NCI-H2107 (cell line): ENCODE measurements around the gene DCHS1.
A peak's percentile ranks its signal among the peaks of the same experiment; 100 is the strongest.
"Not testable (repeated sequence)": the region's sequence is repeated elsewhere in the genome, so short reads cannot be mapped to it uniquely, and the experiment has no call there.

ENCODE experiments used
- DNase-seq: peaks from one replicate; lab custom pipeline; 2025; lab: John Stamatoyannopoulos, UW

The DCHS1 gene

GRCh38 chr11:6655790-6656583 lies at the start of gene DCHS1:
Gene DCHS1, minus strand, starts transcription at chr11:6655809. Its CDS starts 14,196 bp downstream, at chr11:6641613.
- DNase-seq = no peak

GRCh38 chr11:6703247-6704063 lies 47.8 kb upstream of the DCHS1 start:
- no peak for DNase-seq

GRCh38 chr11:6701955-6702354 lies 46.3 kb upstream of the DCHS1 start:
- DNase-seq = not testable (repeated sequence)

- DNase-seq = no peak
Observed at GRCh38 chr11:6695377-6695776, 39.8 kb upstream of the DCHS1 start.

- no peak for DNase-seq
Observed at GRCh38 chr11:6694229-6694535, 38.6 kb upstream of the DCHS1 start.

- no peak for DNase-seq
Observed at GRCh38 chr11:6693342-6694228, 38.0 kb upstream of the DCHS1 start.

- no peak for DNase-seq
Observed at GRCh38 chr11:6692128-6692527, 36.5 kb upstream of the DCHS1 start.

GRCh38 chr11:6690431-6691132 lies 35.0 kb upstream of the DCHS1 start:
- not testable (repeated sequence) for DNase-seq

GRCh38 chr11:6687876-6688275 lies 32.3 kb upstream of the DCHS1 start:
- no peak for DNase-seq

- DNase-seq = no peak
Observed at GRCh38 chr11:6686006-6686405, 30.4 kb upstream of the DCHS1 start.

- not testable (repeated sequence) for DNase-seq
Observed at GRCh38 chr11:6684068-6684467, 28.5 kb upstream of the DCHS1 start.

- peak; percentile 95 for DNase-seq
Observed at GRCh38 chr11:6682936-6683861, 27.6 kb upstream of the DCHS1 start, which contains the start of gene MRPL17. Gene MRPL17, minus strand, starts transcription at chr11:6683340. Its CDS starts 44 bp downstream, at chr11:6683296.

GRCh38 chr11:6682591-6682935 lies 27.0 kb upstream of the DCHS1 start:
- DNase-seq = no peak

GRCh38 chr11:6681949-6682348 lies 26.3 kb upstream of the DCHS1 start:
- DNase-seq = no peak

- no peak for DNase-seq
Observed at GRCh38 chr11:6681505-6681904, 25.9 kb upstream of the DCHS1 start.

GRCh38 chr11:6677018-6677417 lies 21.4 kb upstream of the DCHS1 start:
- no peak for DNase-seq

- DNase-seq = no peak
Observed at GRCh38 chr11:6674862-6675261, 19.3 kb upstream of the DCHS1 start.

- no peak for DNase-seq
Observed at GRCh38 chr11:6674219-6674597, 18.6 kb upstream of the DCHS1 start.

- no peak for DNase-seq
Observed at GRCh38 chr11:6673523-6674218, 18.1 kb upstream of the DCHS1 start.

GRCh38 chr11:6671991-6672390 lies 16.4 kb upstream of the DCHS1 start:
- no peak for DNase-seq
